Skeletal muscle tissue (tissue), 4 donors: ENCODE data around the gene VPS45. TPM values are rescaled to one million over a fixed set of nuclear protein-coding genes. Genes with fewer than 3 reads are reported as not detected.
A peak's percentile ranks its signal among the peaks of the same experiment; 100 is the strongest.

Source experiments
- H3K27ac ChIP-seq: one replicate; pipeline ENCODE4 v1.7.0; 2013; ENCODE audit warnings: mild to moderate bottlenecking, low read depth, low read length, inconsistent platforms
- H3K27me3 ChIP-seq, 3 donors: one replicate each; pipeline ENCODE4 v1.7.0; 2013; ENCODE audit warnings: low read length in 3 of 3; ENCODE audit not compliant: control insufficient read depth in 3 of 3, insufficient read depth in 3 of 3
- H3K36me3 ChIP-seq, 3 donors: one replicate each; pipeline ENCODE4 v1.7.0; 2013; ENCODE audit warnings: low read length in 3 of 3; ENCODE audit not compliant: control insufficient read depth in 3 of 3, insufficient read depth in 3 of 3
- H3K4me1 ChIP-seq, 3 donors: one replicate each; pipeline ENCODE4 v1.7.0; 2013; ENCODE audit warnings: low read length in 3 of 3, mild to moderate bottlenecking in 3 of 3; ENCODE audit not compliant: control insufficient read depth in 3 of 3, insufficient read depth in 3 of 3
- H3K4me3 ChIP-seq, 3 donors: one replicate each; pipeline ENCODE4 v1.7.0; 2013; ENCODE audit warnings: low read length in 3 of 3
- H3K9ac ChIP-seq, 3 donors: one replicate each; pipeline ENCODE4 v1.7.0; 2013; ENCODE audit warnings: low read length in 3 of 3, mild to moderate bottlenecking in 3 of 3, moderate library complexity in 2 of 3, low read depth in 1 of 3
- H3K9me3 ChIP-seq, 3 donors: one replicate each; pipeline ENCODE4 v1.7.0; 2013; ENCODE audit warnings: low read length in 3 of 3; ENCODE audit not compliant: control insufficient read depth in 3 of 3
- total RNA-seq: library from RNA; depleted of rRNA; stranded (reverse); fragments of >200 nt; gene quantifications from one replicate; pipeline ENCODE4 v1.2.3, GENCODE V29; 2014
- donor health status: Osteomylitis.

VPS45 gene, protein sequence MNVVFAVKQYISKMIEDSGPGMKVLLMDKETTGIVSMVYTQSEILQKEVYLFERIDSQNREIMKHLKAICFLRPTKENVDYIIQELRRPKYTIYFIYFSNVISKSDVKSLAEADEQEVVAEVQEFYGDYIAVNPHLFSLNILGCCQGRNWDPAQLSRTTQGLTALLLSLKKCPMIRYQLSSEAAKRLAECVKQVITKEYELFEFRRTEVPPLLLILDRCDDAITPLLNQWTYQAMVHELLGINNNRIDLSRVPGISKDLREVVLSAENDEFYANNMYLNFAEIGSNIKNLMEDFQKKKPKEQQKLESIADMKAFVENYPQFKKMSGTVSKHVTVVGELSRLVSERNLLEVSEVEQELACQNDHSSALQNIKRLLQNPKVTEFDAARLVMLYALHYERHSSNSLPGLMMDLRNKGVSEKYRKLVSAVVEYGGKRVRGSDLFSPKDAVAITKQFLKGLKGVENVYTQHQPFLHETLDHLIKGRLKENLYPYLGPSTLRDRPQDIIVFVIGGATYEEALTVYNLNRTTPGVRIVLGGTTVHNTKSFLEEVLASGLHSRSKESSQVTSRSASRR
- 41.2 TPM for total RNA-seq

DNA sequence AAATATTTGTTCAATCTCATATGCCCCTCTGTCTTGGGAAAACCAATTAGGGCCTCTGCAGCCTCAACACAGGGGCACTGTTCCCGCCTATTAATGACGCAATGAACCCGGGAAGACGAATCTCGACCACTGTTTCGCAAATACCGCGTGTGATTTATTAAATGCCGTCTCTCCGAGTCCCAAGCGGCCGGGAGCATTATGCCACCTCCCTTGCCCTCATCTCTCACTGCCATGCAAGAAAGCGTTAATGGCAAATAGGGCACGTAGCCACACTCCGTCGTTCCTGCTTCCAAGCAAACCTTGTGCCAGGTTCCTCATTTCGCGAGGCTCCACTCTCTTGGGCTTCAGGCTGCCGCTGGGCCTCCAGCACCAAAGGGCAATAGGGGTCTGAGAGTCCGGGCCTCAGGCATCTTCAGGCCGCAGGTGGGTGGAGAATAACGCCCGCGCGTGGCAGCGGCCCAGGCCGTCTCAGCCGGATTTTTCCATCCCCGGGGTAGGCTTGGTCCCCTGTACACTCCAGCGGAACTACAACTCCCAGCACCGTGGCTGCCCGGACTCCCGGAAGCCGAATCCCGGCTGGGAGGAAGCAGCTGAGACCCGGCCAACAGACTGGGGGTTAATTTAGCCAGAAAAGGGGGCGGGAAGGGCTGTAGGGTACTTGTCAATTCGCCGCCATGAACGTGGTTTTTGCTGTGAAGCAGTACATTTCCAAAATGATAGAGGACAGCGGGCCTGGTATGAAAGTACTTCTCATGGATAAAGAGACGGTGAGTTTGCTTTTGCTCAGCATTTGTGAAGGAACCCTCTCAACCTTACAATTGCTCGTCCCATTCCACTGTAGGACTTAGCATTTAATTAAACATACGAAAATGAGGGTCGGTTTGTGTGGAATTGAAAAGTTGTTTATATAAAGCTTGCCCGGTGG is at the start of gene VPS45:
TSS of gene VPS45 (plus strand) at position 593 of the 925 bp plus-strand sequence. CDS start at position 675, 82 bp downstream.
- H3K27me3 ChIP-seq: no peaks in the 10 kb centered on the region
- H3K36me3 ChIP-seq: peaks cover 0 to 10% (median 7%) of the 10 kb centered on the region in 3 donors
- no peaks in the 10 kb centered on the region for H3K9me3 ChIP-seq
- H3K27ac ChIP-seq: peak within 1 kb of the TSS; percentile 83
- H3K9ac ChIP-seq: peak within 1 kb of the TSS; percentile 90 to 92 (median 91)
- H3K4me3 ChIP-seq: peak within 1 kb of the TSS; percentile 96 to 98 (median 97)
- H3K4me1 ChIP-seq: peaks cover 16 to 26% (median 18%) of the 10 kb centered on the region in 3 donors

DNA sequence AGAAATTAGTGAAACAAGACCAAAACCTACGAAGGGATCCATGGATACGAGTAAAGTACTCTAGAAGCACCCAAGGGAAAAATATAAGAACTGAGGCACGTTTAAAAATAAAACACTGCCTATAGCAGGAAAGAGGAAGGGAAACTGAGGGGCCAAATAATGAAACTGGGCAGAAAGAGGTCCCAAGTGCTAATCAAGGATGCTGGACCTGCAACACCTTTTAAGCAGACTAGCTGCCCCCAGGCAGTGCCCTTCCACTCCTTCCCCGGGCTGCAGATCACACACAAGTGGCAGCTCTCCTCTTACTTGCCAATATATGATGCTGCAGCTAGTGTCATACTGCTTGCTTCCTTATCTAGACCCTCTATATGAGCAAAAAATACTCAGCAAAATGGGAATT is 49.4 kb upstream of the VPS45 start:
- H3K27me3 ChIP-seq: no peaks in the 10 kb centered on the region

DNA sequence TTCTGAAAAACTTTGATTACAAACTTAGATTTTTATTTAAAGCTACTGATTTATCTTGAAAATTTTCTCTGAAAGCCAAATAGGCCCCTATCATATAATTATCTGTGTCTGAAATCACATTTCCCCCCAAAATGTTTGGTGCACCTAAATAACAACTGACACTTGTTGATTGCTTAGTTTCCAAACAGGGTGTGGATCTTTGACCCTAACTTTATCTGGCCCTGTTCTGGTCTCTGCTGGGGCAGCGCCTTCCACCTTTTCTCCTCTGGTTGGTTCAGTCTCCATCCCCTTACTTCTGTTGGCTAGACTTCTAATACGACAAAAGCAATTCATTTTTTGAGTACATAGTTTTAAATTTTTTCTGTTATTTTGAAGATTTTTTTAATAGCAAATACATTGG is 46.9 kb upstream of the VPS45 start:
- Histone ChIP-seq H3K4me3 (no peak overlapping the region), H3K9ac (no peak overlapping the region), H3K36me3 (no peaks in the 10 kb centered on the region), H3K27ac (peak overlapping the region; percentile 72), H3K9me3 (no peaks in the 10 kb centered on the region), H3K4me1 (peaks cover 7 to 12% (median 8%) of the 10 kb centered on the region in 3 donors), H3K27me3 (no peaks in the 10 kb centered on the region)

More for the DNA sequence above, 49.4 kb upstream of the VPS45 start:
- H3K4me3 ChIP-seq: no peak overlapping the region
- no peak overlapping the region for H3K9ac ChIP-seq
- peaks cover 7 to 12% (median 8%) of the 10 kb centered on the region in 3 donors for H3K4me1 ChIP-seq
- H3K9me3 ChIP-seq: no peaks in the 10 kb centered on the region
- H3K27ac ChIP-seq: no peak overlapping the region
- no peaks in the 10 kb centered on the region for H3K36me3 ChIP-seq

DNA sequence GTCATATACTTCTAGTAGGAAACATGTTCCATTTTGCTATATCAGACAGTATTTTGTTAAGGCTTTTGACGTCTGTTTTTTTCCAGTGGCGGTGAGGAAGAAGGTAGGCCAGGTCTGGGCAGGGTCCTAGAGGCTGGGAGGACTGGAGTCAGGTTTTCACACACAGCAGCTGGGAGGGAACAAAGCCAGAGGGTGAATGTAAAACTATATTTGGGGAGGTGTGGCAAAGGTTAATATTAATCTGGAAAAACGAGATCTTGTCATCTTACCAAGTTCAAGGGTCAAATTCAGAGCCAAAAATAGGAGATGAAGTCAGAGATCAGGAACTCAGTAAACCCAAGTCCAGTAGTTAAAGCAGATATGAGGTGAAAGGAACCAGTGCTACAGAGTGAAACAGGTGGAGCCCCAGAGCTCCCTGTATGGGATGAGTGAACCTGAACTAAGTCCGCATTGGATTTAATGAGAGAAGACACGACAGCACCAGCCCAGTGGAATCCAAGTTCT is 46.3 kb upstream of the VPS45 start:
- peaks cover 7 to 12% (median 8%) of the 10 kb centered on the region in 3 donors for H3K4me1 ChIP-seq
- no peak overlapping the region for H3K9ac ChIP-seq
- H3K27me3 ChIP-seq: no peaks in the 10 kb centered on the region
- no peaks in the 10 kb centered on the region for H3K36me3 ChIP-seq
- no peaks in the 10 kb centered on the region for H3K9me3 ChIP-seq
- no peak overlapping the region for H3K4me3 ChIP-seq
- H3K27ac ChIP-seq: peak overlapping the region; percentile 72

DNA sequence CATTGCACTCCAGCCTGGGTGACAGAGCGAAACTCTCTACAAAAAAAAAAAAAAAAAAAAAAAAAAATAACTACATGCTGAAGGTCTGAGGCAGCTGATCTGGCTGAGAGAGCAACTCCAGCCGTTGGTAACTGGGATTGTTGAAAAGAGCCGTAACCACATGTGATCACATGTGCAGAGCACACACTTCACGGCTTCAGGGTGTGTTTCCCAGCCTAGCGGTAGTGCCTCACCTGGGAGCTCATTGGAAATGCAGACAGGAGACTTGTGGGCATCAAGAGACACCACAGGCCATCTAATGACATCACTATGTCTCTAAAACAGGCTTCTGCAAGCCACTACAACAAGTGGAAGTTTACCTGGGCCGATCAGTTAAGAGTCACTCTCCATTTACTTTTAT is 45.2 kb upstream of the VPS45 start:
- Histone ChIP-seq H3K27ac (no peak overlapping the region), H3K4me1 (peaks cover 5 to 9% (median 7%) of the 10 kb centered on the region in 3 donors), H3K27me3 (no peaks in the 10 kb centered on the region), H3K9ac (no peak overlapping the region), H3K4me3 (no peak overlapping the region), H3K36me3 (no peaks in the 10 kb centered on the region), H3K9me3 (no peaks in the 10 kb centered on the region)

DNA sequence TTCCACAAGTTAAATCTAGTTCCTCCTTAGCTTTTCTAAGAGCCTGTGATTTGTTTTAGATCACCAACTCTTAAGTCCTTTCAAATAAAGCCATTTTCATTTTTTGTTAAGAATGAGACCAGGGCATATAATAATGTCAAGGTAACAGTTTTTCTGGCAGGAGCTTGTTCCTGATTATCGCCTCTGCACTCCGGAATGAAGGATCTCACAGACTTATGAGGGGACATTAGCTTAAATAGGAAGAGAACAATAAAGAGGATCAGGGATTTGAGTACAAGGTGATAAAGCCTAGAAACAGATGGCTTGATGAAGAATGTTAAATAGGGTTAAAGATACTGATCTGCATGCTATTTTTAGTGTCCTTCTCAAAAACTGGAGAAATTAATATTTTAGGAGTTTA is 43.4 kb upstream of the VPS45 start:
- Histone ChIP-seq H3K27ac (no peak overlapping the region), H3K4me3 (no peak overlapping the region), H3K9ac (no peak overlapping the region), H3K36me3 (no peaks in the 10 kb centered on the region), H3K9me3 (no peaks in the 10 kb centered on the region), H3K4me1 (peaks cover 4 to 7% (median 7%) of the 10 kb centered on the region in 3 donors), H3K27me3 (no peaks in the 10 kb centered on the region)

DNA sequence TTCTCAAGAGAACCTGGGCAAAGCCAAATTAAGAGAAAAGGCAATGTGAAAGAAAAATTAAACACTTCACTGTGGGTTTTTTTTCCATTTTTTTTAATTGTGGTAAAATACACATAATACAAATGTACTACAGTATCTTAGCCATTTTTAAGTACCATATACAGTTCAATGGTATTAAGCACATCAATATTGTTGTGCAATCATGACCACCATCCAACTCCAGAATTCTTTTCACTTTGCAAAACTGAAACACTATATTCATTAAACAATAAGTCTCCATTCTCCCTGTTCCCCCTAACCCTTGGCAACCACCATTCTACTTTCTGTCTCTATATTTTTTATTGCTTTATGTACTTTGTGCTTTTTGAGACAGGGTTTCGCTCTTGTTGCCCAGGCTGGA is 39.3 kb upstream of the VPS45 start:
- H3K9me3 ChIP-seq: no peaks in the 10 kb centered on the region
- H3K36me3 ChIP-seq: no peaks in the 10 kb centered on the region
- H3K4me1 ChIP-seq: no peaks in the 10 kb centered on the region
- H3K9ac ChIP-seq: no peak overlapping the region
- no peaks in the 10 kb centered on the region for H3K27me3 ChIP-seq
- H3K4me3 ChIP-seq: no peak overlapping the region
- no peak overlapping the region for H3K27ac ChIP-seq

DNA sequence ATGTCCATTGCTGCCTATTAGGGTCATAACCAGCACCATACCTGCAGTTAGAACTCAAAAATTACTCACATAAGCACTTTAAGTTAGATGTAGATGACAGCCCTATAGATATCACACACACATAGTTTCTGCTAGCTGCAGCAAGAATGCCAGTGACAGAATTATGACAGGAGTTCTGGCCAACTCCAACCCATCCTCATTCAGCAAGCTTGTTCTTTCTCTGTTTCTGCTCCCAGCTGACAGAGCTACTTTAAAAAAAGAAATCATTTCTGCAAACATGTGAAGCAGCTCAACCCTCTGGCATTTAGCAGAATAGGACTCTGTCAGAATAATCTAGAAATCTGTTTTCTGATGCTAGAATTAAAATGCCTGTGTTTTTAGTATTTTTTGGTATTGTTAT is 33.2 kb upstream of the VPS45 start:
- Histone ChIP-seq H3K27ac (no peak overlapping the region), H3K36me3 (no peaks in the 10 kb centered on the region), H3K9ac (no peak overlapping the region), H3K9me3 (no peaks in the 10 kb centered on the region), H3K4me1 (no peaks in the 10 kb centered on the region), H3K27me3 (no peaks in the 10 kb centered on the region), H3K4me3 (no peak overlapping the region)

DNA sequence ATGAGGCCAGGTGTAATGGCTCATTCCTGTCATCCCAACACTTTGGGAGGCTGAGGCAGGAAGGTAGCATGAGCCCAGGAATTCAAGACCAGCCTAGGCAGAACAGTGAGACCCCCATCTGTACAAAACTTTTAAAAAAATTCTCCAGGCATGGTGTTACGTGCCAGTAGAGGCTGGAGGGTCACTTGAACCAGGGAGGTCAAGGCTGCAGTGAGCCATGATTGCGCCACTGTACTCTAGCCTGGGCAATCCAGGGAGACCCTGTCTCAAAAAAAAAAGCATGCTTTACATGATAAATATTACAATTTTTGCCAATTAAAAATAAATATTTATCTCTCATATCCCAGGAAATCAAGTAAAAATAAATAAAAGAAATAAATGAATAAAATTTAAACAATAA is 17.6 kb upstream of the VPS45 start:
- Histone ChIP-seq H3K9me3 (no peaks in the 10 kb centered on the region), H3K36me3 (peaks cover 0 to 3% (median 0%) of the 10 kb centered on the region in 3 donors), H3K4me3 (no peak overlapping the region), H3K27me3 (no peaks in the 10 kb centered on the region), H3K9ac (no peak overlapping the region), H3K4me1 (no peaks in the 10 kb centered on the region), H3K27ac (no peak overlapping the region)
